Activated CD8-positive, alpha-beta T cell treated with anti-CD3 and anti-CD28 coated beads for 36 hours (primary cell): ENCODE results near the gene CBFA2T3. TPM values are rescaled to one million over a fixed set of nuclear protein-coding genes. Genes with fewer than 3 reads are reported as not detected.

Experiments
- ATAC-seq: fragments of 200-7000 bp; cut with Tn5 transposase; one replicate; pipeline ENCODE4 v1.10.0; 2021; ENCODE audit warnings: mild to moderate bottlenecking, moderate library complexity
- CTCF ChIA-PET: fragments of 350-600 bp; sonication (Branson Sonifier 250); formaldehyde crosslinking; loops from one replicate; lab custom pipeline; 2021; ENCODE audit warnings: antibody characterized with exemption; lab: Charles Lee
- POLR2A ChIA-PET: fragments of 350-600 bp; sonication (Branson Sonifier 250); formaldehyde crosslinking; loops from one replicate; lab custom pipeline; 2021; ENCODE audit warnings: antibody characterized with exemption; lab: Charles Lee
- DNase-seq: peaks from one replicate; pipeline ENCODE4 v3.0.0-alpha.2; 2020
- H3K27ac Mint-ChIP-seq: one replicate; pipeline ENCODE4 v1.8.0; 2021; ENCODE audit warnings: mild to moderate bottlenecking, mixed read lengths
- H3K27me3 Mint-ChIP-seq: one replicate; pipeline ENCODE4 v1.8.0; 2021; ENCODE audit warnings: mixed read lengths
- H3K36me3 Mint-ChIP-seq: one replicate; pipeline ENCODE4 v1.8.0; 2021; ENCODE audit warnings: low read depth, mixed read lengths
- H3K4me1 Mint-ChIP-seq: one replicate; pipeline ENCODE4 v1.8.0; 2021; ENCODE audit warnings: low read depth, mixed read lengths
- H3K4me3 Mint-ChIP-seq: one replicate; pipeline ENCODE4 v1.8.0; 2021; ENCODE audit warnings: mild to moderate bottlenecking, moderate library complexity, mixed read lengths
- H3K9me3 Mint-ChIP-seq: one replicate; pipeline ENCODE4 v1.8.0; 2021; ENCODE audit warnings: mixed read lengths
- intact Hi-C: fragments of 100-400 bp; cut with micrococcal nuclease; formaldehyde crosslinking; loops from one replicate; pipeline ENCODE4 v1.10.0; 2022
- total RNA-seq, 2 experiments: library from RNA; stranded (reverse); gene quantifications; one replicate each; pipeline ENCODE4 v1.2.3, GENCODE V29; 2021
- TF ChIP-seq, protein P1 (sequence below): fragments of 200-600 bp; IDR thresholded peaks from one replicate; pipeline ENCODE4 v1.8.0; 2022; ENCODE audit warnings: antibody characterized with exemption, mild to moderate bottlenecking

Gene CBFA2T3
- total RNA-seq, 2 experiments from 2014 or later = 0.14 to 0.34 TPM

GRCh38 chr16:88964636-88965035 lies 12.4 kb downstream of the CBFA2T3 start:
- Mint-ChIP-seq H3K36me3 (no peaks in the 10 kb centered on the region), H3K9me3 (no peaks in the 10 kb centered on the region), H3K27me3 (peaks cover 12% of the 10 kb centered on the region), H3K4me3 (no peak overlapping the region), H3K4me1 (peaks cover 15% of the 10 kb centered on the region), H3K27ac (no peak overlapping the region)
- TF ChIP-seq, protein P1, sequence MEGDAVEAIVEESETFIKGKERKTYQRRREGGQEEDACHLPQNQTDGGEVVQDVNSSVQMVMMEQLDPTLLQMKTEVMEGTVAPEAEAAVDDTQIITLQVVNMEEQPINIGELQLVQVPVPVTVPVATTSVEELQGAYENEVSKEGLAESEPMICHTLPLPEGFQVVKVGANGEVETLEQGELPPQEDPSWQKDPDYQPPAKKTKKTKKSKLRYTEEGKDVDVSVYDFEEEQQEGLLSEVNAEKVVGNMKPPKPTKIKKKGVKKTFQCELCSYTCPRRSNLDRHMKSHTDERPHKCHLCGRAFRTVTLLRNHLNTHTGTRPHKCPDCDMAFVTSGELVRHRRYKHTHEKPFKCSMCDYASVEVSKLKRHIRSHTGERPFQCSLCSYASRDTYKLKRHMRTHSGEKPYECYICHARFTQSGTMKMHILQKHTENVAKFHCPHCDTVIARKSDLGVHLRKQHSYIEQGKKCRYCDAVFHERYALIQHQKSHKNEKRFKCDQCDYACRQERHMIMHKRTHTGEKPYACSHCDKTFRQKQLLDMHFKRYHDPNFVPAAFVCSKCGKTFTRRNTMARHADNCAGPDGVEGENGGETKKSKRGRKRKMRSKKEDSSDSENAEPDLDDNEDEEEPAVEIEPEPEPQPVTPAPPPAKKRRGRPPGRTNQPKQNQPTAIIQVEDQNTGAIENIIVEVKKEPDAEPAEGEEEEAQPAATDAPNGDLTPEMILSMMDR = no peak
- ChIA-PET POLR2A (no interaction called here), CTCF (no interaction called here)
- DNase-seq = no peak
- intact Hi-C loops = no loop called here
- no peak for ATAC-seq

DNA sequence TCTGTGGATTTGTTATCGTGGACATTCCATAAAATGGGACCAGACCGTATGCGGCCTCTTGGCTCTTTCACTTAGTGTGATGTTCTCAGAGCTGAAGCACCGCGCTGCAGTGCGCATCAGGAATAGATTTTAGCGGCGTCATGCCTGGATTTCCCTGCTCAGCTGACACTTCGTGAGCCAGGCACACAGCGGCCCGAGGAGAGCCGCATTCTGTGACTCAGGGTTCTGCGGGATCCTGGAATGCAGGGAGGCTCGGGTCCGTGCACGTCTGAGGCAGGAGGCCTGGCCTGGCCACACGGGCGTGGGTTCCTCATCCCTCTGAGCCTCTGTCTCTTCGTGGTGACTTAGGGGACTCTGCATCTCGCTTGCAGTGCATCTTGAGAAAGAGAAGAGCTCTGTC lies 13.4 kb downstream of the CBFA2T3 start:
- no peak for ATAC-seq
- H3K9me3 Mint-ChIP-seq = no peaks in the 10 kb centered on the region
- CTCF ChIA-PET = no interaction called here
- H3K36me3 Mint-ChIP-seq = no peaks in the 10 kb centered on the region
- TF ChIP-seq, protein P1 = no peak
- no peak overlapping the region for H3K4me3 Mint-ChIP-seq
- H3K27me3 Mint-ChIP-seq = peaks cover 17% of the 10 kb centered on the region
- H3K4me1 Mint-ChIP-seq = peaks cover 13% of the 10 kb centered on the region
- no peak for DNase-seq
- no peak overlapping the region for H3K27ac Mint-ChIP-seq
- POLR2A ChIA-PET = no interaction called here
- intact Hi-C loops = no loop called here

- no peak for DNase-seq
- no peaks in the 10 kb centered on the region for H3K36me3 Mint-ChIP-seq
- no peaks in the 10 kb centered on the region for H3K9me3 Mint-ChIP-seq
- TF ChIP-seq, protein P1 = no peak
- H3K27me3 Mint-ChIP-seq = peaks cover 23% of the 10 kb centered on the region
- intact Hi-C loops = no loop called here
- CTCF ChIA-PET = no interaction called here
- no peak overlapping the region for H3K4me3 Mint-ChIP-seq
- POLR2A ChIA-PET = no interaction called here
- H3K27ac Mint-ChIP-seq = no peak overlapping the region
- peaks cover 13% of the 10 kb centered on the region for H3K4me1 Mint-ChIP-seq
- ATAC-seq = no peak
These were observed 14.4 kb downstream of the CBFA2T3 start for GRCh38 chr16:88962478-88963152.

DNA sequence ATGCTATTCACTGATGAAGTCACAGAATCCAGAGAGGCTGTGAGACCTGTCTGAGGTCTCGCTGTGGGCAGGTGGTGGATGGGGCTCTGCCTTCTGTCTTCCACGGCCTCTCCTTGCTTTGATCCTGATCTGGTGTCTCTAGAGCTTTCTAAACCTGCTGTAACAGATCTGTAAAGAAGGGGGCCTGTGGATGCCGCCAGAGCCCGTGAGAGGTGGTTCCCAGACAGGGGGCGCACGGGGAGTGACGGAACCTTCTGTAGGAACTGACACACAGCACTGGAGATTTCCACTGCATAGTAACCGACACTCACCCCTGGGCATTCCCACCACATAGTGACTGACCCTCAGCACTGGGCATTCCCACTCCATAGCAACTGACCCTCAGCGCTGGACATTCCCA lies 16.0 kb downstream of the CBFA2T3 start:
- ChIA-PET CTCF (no interaction called here), POLR2A (no interaction called here)
- Mint-ChIP-seq H3K27ac (no peak overlapping the region), H3K4me1 (peaks cover 16% of the 10 kb centered on the region), H3K9me3 (no peaks in the 10 kb centered on the region), H3K4me3 (no peak overlapping the region), H3K36me3 (no peaks in the 10 kb centered on the region), H3K27me3 (peaks cover 28% of the 10 kb centered on the region)
- no peak for ATAC-seq
- TF ChIP-seq, protein P1 = no peak
- intact Hi-C loops = no loop called here
- no peak for DNase-seq

DNA sequence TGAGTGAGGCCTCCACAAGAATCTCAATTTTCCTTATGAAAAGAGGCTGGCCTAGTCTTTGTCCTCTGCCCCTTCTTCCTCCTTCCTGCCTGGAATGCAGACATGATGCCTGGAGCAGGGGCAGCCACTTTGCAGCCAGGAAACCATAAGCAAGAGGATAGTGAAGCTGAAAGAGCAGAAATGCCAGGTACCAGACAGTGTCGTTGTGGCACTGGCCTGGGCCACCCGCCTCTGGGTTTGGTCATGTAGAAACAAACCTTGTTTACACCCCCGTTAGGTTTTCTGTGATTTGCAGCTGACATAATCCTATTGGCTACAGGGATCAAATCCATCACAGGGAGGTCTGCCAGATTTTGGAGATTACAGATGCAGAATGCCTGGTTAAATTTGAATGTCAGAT lies 16.5 kb downstream of the CBFA2T3 start:
- H3K4me1 Mint-ChIP-seq = peaks cover 16% of the 10 kb centered on the region
- no peaks in the 10 kb centered on the region for H3K9me3 Mint-ChIP-seq
- TF ChIP-seq, protein P1 = no peak
- no peak for ATAC-seq
- CTCF ChIA-PET = no interaction called here
- H3K36me3 Mint-ChIP-seq = no peaks in the 10 kb centered on the region
- POLR2A ChIA-PET = no interaction called here
- intact Hi-C loops = no loop called here
- DNase-seq = no peak
- peaks cover 28% of the 10 kb centered on the region for H3K27me3 Mint-ChIP-seq
- H3K27ac Mint-ChIP-seq = no peak overlapping the region
- H3K4me3 Mint-ChIP-seq = no peak overlapping the region
